Gastrocnemius medialis (tissue), 4 donors: Measurements from ENCODE around the gene TMEM255B. TPM values are rescaled to one million over a fixed set of nuclear protein-coding genes. Genes with fewer than 3 reads are reported as not detected.

Experiments
- ATAC-seq, 2 donors: fragments of 150-250 bp; one replicate each; pipeline ENCODE4 v1.9.1; 2016
- DNase-seq, 2 donors: peaks; one replicate each; pipeline ENCODE4 v3.0.0-alpha.2; 2019
- H3K27ac ChIP-seq, 4 donors: fragments of 200-600 bp; sonication (generic); 1 replicate in 1 of 4; 2 replicates in 3 of 4; pipeline ENCODE4 v1.5.1; 2016 to 2018; ENCODE audit warnings: mild to moderate bottlenecking in 2 of 4, moderate library complexity in 1 of 4
- H3K27me3 ChIP-seq, 3 donors: fragments of 200-600 bp; sonication (generic) in 2 of 3; 1 replicate in 1 of 3; 2 replicates in 2 of 3; pipeline versions ENCODE4 v1.5.1 to v1.6.0; 2016 to 2019; ENCODE audit warnings: mild to moderate bottlenecking in 1 of 3, moderate library complexity in 1 of 3
- H3K36me3 ChIP-seq, 2 donors: fragments of 200-600 bp; sonication (generic) in 1 of 2; one replicate each; pipeline ENCODE4 v1.5.1; 2017 to 2018
- H3K4me1 ChIP-seq, 2 donors: fragments of 200-600 bp; sonication (generic) in 1 of 2; one replicate each; pipeline ENCODE4 v1.5.1; 2016 to 2017; ENCODE audit warnings: mild to moderate bottlenecking in 2 of 2
- H3K4me3 ChIP-seq, 4 donors: fragments of 200-600 bp; sonication (generic) in 3 of 4; 1 replicate in 1 of 4; 2 replicates in 3 of 4; pipeline ENCODE4 v1.5.1; 2016 to 2019; ENCODE audit warnings: mild to moderate bottlenecking in 2 of 4
- H3K9me3 ChIP-seq, 3 donors: fragments of 200-600 bp; sonication (generic) in 2 of 3; 1 replicate in 1 of 3; 2 replicates in 2 of 3; pipeline ENCODE4 v1.5.1; 2016 to 2019
- CTCF ChIP-seq, 5 experiments: fragments of 450-650 bp in 3 of 5; fragments of 200-600 bp in 2 of 5; sonication (generic) in 2 of 5; IDR thresholded peaks in 4 of 5; conservative IDR thresholded peaks in 1 of 5; 1 replicate in 4 of 5; 2 replicates in 1 of 5; pipeline ENCODE4 v1.5.1; 2016 to 2019; ENCODE audit warnings: antibody characterized with exemption in 5 of 5, mild to moderate bottlenecking in 3 of 5, moderate library complexity in 3 of 5
- POLR2A ChIP-seq, 2 donors: fragments of 450-650 bp; IDR thresholded peaks; one replicate each; pipeline ENCODE4 v1.6.1; 2017; ENCODE audit warnings: antibody characterized with exemption in 2 of 2, mild to moderate bottlenecking in 2 of 2, moderate library complexity in 2 of 2
- in situ Hi-C, 4 donors: fragments of 200-750 bp; cut with MboI; loops; one replicate each; pipeline versions ENCODE4 v1.15.0 to v1.8.0; 2017; ENCODE audit warnings: low sequenced_read_pairs in 4 of 4
- intact Hi-C: fragments of 100-400 bp; cut with DNase I; formaldehyde crosslinking; loops from one replicate; pipeline ENCODE4 v1.15.1; 2023; ENCODE audit warnings: low total_unique reads
- total RNA-seq, 4 donors: library from RNA; depleted of rRNA; stranded (reverse); fragments of >200 nt; gene quantifications; one replicate each; pipeline versions ENCODE4 v1.1.0 to v1.2.3, GENCODE V29; 2016

Gene TMEM255B
- total RNA-seq, 4 donors from 2014 or later = 0.36 to 1.8 (median 0.59) TPM

- H3K4me1 ChIP-seq = no peaks in the 10 kb centered on the region
- no peaks in the 10 kb centered on the region for H3K36me3 ChIP-seq
- DNase-seq = no peak
- no peak overlapping the region for H3K27ac ChIP-seq
- intact Hi-C loops (no loop called here), in situ Hi-C loops (no loop called here)
- ATAC-seq = no peak
- no peaks in the 10 kb centered on the region for H3K27me3 ChIP-seq
- no peaks in the 10 kb centered on the region for H3K9me3 ChIP-seq
- no peak overlapping the region for H3K4me3 ChIP-seq
- TF ChIP-seq CTCF (IDR thresholded peaks at IDR 0.05 in 4 of 5, conservative IDR thresholded peaks at IDR 0.05 in 1 of 5) (no peak), POLR2A (IDR thresholded peaks at IDR 0.05) (no peak)
Observed at GRCh38 chr13:113748862-113749451, 10.1 kb upstream of the TMEM255B start.

GRCh38 chr13:113749507-113749906, 9.5 kb upstream of the TMEM255B start:
- in situ Hi-C loops = no loop called here
- ATAC-seq = no peak
- intact Hi-C loops = no loop called here
- Histone ChIP-seq H3K27ac (no peak overlapping the region), H3K4me1 (no peaks in the 10 kb centered on the region), H3K36me3 (no peaks in the 10 kb centered on the region), H3K4me3 (no peak overlapping the region), H3K27me3 (peaks cover 0 to under 1% (median 0%) of the 10 kb centered on the region in 3 donors), H3K9me3 (no peaks in the 10 kb centered on the region)
- DNase-seq = no peak
- no peak for TF ChIP-seq CTCF (IDR thresholded peaks at IDR 0.05 in 4 of 5, conservative IDR thresholded peaks at IDR 0.05 in 1 of 5)
- no peak for TF ChIP-seq POLR2A (IDR thresholded peaks at IDR 0.05)

DNA sequence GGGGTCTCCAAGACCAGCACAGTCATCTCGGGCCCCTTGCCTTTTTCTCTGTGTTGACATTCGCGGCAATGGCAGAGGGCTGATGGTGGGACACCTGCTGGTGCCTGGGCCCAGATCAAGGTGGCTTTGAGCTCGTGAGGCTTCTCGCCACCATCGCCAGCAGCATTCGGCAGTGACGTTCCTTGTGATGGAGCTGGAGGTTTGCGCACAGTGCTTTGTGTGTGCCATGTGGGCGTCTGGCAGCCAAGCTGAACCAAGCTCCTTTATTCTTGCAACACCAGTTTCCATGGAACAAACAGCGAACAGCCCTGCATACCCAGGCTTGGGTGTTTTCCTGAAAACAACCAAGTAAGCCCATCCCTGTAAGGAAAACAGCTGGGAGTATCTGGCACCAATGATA, 9.1 kb upstream of the TMEM255B start:
- Histone ChIP-seq H3K4me3 (no peak overlapping the region), H3K9me3 (no peaks in the 10 kb centered on the region), H3K27me3 (peaks cover 0 to 4% (median 0%) of the 10 kb centered on the region in 3 donors), H3K4me1 (no peaks in the 10 kb centered on the region), H3K36me3 (no peaks in the 10 kb centered on the region), H3K27ac (no peak overlapping the region)
- DNase-seq (no peak), ATAC-seq (no peak)
- in situ Hi-C loops = no loop called here
- intact Hi-C loops = no loop called here
- no peak for TF ChIP-seq CTCF (IDR thresholded peaks at IDR 0.05 in 4 of 5, conservative IDR thresholded peaks at IDR 0.05 in 1 of 5)
- no peak for TF ChIP-seq POLR2A (IDR thresholded peaks at IDR 0.05)

- TF ChIP-seq CTCF (IDR thresholded peaks at IDR 0.05 in 4 of 5, conservative IDR thresholded peaks at IDR 0.05 in 1 of 5) (no peak), POLR2A (IDR thresholded peaks at IDR 0.05) (no peak)
- intact Hi-C loops (no loop called here), in situ Hi-C loops (no loop called here)
- Histone ChIP-seq H3K36me3 (no peaks in the 10 kb centered on the region), H3K27me3 (peaks cover 0 to 4% (median 4%) of the 10 kb centered on the region in 3 donors), H3K9me3 (no peaks in the 10 kb centered on the region), H3K4me3 (no peak overlapping the region), H3K27ac (no peak overlapping the region), H3K4me1 (no peaks in the 10 kb centered on the region)
- DNase-seq (no peak), ATAC-seq (no peak)
Observed at GRCh38 chr13:113750554-113751399, 8.2 kb upstream of the TMEM255B start.
